Measurements from ENCODE around the gene TRIM8.

Gene TRIM8, protein sequence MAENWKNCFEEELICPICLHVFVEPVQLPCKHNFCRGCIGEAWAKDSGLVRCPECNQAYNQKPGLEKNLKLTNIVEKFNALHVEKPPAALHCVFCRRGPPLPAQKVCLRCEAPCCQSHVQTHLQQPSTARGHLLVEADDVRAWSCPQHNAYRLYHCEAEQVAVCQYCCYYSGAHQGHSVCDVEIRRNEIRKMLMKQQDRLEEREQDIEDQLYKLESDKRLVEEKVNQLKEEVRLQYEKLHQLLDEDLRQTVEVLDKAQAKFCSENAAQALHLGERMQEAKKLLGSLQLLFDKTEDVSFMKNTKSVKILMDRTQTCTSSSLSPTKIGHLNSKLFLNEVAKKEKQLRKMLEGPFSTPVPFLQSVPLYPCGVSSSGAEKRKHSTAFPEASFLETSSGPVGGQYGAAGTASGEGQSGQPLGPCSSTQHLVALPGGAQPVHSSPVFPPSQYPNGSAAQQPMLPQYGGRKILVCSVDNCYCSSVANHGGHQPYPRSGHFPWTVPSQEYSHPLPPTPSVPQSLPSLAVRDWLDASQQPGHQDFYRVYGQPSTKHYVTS

DNA sequence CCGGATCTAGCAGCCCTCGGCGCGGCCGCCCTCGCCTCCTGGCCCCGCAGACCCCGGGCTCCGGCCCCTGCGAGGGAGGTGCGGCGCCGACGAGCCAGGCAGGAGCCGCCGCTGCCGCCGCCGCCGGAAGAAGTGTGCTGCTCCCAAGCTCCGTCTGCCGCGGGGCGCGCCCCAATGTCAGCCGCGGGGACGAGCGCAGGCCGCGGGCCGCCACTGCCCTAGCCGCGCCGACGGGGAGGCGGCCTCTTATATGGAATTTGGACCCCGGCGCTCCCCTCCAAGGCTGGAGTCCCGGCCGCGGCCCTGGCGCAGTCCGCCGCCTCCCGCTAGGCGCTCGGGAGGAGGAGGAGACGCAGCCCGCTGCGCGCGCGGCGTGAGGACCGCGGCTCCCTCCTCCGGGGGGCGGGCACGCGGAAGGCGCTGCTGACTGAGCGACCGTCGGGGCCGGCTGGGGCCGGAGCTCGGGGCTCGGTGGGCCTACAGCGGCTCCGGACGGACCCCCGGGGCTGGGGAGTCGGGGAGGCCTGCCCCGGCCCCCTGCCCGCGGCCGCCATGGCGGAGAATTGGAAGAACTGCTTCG, at the start of gene TRIM8:
Gene TRIM8 (plus strand): TSS at position 414 of the 580 bp plus-strand sequence. CDS start 139 bp downstream, at position 553.
- no peak for DNase-seq (ENCODE audit: low read depth)

DNA sequence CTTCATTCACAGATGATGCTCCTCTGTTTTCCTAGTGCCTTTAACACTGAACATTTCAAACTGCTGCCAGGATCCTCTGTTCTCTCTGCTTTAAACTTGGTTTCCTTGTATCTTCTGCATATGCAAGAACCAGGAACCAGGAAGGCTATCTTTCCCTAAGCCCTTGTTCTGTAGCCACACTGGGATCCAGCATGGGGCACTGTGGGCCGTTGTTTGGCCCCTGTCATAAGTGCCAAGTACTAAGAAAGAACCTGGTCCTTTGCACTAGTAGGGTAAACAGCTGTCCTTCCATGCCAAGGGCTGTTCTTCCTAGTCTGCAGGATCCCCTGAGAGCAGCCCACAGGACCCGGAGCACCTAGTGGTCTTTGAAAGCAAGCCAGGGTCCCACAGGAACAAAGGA, 49.0 kb upstream of the TRIM8 start:
- DNase-seq (ENCODE audit: low read depth), result no peak

DNA sequence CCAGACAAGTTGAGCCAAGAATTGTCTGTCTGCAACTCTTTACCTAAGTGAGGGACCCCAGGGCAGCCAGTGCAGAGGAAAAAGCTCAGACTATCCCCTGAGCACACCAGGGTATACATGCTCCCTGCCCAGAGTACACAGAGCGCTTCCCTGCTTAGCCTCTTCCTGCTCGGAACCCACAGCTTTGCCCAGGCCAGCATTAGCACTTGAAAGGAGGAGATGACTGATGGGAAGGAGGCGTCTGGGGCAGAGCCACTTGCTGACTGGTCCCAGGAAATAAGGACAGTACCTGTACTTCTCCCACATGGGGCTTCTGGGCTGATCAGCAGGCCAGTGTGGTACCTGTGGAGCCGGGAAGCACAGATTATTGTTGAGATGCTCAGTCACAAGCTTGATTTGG, 48.4 kb upstream of the TRIM8 start:
- DNase-seq (ENCODE audit: low read depth), result no peak

DNA sequence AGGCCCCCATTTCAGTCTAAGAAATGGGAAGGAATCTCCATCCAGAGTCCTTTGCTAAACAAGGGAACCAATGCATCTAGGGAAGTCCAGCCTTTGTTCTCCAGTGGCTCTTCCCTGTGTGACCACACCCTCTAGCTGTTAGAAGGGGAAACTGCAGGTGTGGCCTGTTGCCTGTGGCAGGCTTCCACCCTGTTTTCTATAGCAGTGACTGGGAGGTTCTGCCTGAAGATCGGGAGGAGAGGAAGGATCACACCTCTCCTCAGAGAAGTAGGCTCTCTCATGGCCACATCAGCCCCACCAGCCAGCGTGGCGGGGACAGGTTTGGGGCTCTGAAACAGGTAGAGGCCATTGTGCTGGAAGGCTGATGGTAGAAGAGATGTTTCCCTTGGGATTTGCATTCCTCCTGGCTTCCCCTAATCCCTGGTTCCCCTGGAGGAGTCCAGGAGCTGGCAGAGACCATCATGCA, 47.7 kb upstream of the TRIM8 start:
- DNase-seq (ENCODE audit: low read depth), result no peak

DNA sequence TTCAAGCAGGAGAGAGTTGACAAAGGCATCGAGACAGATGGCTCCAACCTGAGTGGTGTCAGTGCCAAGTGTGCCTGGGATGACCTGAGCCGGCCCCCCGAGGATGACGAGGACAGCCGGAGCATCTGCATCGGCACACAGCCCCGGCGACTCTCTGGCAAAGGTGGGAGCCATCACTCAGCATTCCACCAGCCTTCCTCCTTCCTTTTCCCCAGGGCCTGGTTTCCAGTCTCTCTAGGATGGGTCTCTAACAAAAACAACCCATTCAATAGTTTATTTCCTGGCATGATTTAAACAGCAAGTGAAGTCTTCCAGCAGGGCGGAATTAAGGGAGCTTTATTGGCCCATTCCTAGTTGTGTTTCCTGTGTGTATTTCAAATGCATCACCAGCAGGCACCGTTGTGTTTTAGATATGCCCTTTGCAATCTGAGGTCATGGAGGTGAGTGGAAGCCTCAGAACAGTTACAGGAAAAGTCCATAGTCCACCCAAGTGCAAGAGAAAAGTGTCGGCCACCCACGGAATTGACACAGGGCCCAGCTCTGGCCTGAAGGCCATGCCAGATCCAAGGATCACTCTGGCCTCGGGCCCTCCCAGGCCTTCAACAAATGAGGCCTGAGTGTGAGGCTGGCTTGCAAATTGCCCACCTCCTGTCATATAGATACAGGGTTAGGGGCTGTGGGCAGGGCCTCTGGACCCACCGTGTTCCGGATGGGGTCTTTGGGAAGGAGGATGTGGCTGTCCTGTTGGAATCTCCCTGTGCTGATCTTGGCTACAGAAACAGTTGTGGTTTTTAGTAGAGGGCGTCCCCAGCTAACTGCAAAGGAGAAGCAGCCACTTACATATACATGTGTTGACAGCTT, 46.9 kb upstream of the TRIM8 start:
- no peak for DNase-seq (ENCODE audit: low read depth)

DNA sequence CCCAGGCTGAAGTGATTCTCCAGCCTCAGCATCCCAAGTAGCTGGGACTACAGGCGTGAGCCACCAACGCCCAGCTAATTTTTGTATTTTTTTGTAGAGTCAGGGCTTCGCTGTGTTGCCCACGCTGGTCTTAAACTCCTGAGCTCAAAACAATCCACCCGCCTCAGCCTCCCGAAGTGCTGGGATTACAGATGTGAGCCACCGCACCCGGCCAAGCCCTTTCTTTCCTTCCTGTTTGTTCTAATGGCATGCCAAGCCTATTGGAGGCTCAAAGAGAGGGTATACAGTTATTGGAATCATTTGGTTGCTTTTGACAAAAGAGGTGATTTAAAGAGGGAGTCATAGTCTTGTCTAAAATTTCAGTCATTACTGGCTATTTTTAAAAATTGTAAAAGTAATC, 46.0 kb upstream of the TRIM8 start:
- DNase-seq (ENCODE audit: low read depth), result no peak

DNA sequence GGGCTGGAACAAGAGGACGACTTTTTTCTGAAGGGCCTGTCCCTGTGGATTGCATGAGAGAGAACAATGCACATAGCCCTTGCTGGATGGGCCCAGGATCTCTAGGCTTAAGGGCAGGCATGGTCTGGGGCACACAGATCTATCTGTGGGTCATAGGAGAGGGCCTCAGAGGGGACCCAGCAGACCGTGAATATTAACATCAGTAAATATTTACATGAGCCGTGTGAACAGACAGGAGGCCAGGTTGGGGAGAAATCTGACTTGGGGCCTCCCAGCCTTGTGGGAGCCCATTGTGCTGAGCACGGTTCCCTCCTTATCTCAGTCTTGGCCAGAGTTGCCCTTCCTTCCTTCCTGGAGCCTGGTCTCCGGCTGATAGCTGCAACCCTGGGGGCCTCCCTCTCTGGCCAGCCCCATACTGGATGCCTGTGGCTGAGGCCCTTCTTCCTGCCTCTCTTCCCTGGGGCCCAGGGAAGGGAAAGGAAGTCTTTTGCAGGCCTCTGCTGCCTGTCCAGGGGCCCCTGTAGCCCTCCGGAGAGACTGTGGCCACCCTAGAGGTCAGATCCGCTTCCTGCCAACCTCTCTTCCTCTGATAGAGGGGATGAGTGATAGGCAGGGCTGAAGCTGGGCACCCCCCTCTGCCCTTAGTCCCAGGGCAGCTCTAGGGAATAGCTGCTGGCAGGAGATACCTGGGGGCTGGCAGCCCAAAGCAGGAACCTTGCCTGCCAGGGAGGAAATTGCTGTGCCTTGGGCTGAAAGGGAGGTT, 44.5 kb upstream of the TRIM8 start:
- no peak for DNase-seq (ENCODE audit: low read depth)

DNA sequence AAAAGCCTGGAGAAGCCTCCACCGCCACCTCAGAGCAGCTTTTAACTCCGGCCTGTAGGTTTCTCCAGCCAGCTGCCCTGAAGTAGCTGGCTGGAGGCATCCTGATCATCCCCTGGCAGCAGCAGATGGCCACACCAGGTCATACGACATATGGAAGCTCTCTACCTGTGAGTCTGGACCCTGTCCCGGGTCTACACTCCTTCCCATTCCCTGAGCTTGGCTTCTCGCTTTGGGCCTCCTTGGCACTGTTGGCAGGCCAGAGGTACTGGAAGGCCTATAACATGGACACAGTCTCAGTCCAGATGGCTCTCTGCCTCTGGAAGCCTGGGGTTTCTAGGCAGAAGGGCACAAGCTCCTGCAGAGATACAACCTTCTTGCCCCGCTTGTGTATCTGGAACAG, 43.5 kb upstream of the TRIM8 start:
- DNase-seq (ENCODE audit: low read depth), result no peak

DNA sequence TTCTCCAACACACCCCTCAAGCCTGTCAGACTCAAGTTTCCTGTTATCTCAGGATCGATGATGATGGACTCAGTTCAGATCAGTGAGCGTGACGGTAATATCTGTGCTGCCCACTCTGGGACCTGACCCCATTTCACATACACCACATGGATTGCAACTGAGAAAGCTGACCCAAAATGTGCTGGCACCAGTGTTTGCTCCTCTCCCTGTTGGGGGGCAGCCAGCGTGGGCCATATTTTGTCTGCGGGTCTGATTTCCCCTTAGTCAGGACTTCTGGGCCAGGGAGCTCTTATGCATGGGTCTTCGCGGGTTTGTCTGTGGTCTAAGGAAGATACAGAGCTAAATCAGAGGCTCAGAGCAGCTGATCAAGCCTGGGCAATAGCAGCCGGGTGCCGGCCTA, 42.6 kb upstream of the TRIM8 start:
- no peak for DNase-seq (ENCODE audit: low read depth)

DNA sequence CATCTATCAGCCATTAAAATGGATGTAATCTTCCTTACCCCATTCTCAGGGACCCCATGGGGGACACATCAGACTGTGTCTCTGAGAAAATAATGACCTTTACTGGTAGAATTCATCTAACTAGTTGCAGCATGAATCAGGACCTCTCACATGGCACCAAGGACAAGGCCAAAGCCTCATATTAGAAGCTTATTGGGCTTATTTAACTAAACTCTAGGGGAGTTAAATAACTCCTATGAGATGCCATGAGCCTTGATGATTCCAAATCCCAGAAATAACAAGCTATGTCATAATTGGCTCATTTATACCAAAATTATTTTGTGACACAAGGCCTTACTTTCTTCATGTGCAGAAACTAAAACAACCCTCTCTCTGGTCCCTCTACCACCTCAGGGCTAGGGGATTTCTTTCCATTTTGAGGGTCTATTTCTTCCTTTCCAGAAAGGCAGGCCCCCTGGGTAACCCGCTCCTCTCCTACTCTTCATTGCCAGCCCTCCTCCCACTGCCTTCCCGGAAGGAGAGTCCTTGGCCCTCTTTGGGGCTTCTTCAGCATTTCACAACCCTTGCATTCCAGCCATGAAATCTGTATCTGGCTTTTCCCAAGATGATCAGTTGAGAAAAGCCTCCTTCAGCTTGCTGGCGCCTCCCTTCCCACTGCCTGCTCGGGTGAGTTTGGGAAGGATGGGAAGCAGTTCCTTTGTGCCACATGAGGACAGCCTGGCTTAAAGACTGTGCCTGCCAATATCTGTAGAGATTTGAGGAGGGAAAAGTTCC, 41.8 kb upstream of the TRIM8 start:
- no peak for DNase-seq (ENCODE audit: low read depth)

DNA sequence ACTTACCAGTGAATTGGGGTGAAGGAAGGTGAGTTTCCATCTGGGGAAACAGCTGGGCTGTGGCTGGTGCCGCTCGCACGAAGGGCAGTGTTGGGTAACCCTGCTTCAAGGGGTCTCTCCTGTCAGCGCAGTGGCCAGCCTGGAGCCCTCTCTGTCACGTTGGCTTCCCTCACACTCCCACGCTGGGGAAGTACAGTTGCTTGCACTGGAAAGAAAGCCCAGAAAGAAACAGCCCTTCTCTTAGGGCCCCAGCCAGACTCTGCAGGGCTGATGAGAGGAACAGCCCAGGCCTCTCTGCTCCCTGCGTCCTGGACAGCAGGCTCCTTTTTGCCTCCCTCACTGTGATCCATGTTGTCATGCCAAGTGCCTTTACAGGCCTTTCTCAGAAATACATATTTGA, 40.3 kb upstream of the TRIM8 start:
- no peak for DNase-seq (ENCODE audit: low read depth)

DNA sequence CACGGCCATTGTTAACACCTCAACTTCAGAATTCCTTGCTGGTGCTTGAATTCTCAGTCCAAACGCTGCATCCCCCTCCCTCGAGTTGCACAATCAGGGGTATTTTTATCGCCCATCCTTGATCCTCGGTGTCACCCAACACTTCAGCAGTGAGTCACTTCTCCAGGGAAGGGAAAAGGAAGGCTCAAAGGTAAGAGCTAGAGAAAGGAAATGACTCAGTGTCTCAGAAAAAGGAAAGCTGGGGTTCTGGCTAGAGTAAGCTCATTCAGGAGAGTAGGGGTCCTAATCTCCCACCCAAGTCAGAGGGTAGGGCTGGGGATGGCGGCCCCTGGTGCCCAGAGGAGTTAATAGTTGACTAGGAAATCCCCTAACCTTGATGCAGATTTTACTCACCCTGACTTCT, 39.8 kb upstream of the TRIM8 start:
- DNase-seq (ENCODE audit: low read depth), result no peak

DNA sequence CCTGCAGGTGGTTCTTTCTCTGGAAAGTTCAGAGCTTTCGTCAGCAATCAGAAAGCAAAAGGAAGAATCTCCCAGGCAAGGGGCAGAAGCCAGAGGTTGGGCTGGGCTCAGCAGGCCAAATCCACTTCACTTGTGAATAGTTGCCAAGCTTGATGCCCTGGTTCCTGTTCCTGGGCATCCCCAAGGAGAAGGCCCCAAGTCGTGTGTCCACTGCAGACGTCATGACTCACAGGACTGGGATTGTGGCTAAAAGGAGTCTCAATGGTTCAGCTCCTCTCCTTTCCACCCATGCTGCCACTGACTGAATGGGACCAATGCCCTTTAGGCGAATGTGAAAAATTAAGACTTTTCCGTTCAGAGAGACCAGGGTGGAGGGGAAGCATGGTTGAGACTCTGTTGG, 38.6 kb upstream of the TRIM8 start:
- DNase-seq (ENCODE audit: low read depth), result no peak

DNA sequence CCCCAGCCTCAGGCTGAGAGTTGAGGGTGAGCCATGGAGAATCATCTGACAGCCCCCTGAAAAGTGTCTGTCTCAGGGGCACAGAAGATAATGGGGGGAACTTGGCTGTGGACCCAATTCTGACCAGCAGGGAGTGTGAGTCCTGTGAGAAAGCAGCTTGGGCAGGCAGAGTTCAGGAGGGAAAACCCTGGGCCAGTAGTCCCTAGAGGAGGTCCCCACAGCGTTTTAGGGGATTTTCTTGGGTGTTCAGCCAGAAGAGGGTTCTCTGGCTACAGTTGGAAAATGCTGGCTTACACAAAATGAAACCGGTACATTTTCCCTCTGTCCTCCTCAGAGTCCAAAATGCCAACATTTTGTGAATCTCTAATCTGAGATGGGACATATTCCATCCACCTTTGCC, 35.8 kb upstream of the TRIM8 start:
- no peak for DNase-seq (ENCODE audit: low read depth)

DNA sequence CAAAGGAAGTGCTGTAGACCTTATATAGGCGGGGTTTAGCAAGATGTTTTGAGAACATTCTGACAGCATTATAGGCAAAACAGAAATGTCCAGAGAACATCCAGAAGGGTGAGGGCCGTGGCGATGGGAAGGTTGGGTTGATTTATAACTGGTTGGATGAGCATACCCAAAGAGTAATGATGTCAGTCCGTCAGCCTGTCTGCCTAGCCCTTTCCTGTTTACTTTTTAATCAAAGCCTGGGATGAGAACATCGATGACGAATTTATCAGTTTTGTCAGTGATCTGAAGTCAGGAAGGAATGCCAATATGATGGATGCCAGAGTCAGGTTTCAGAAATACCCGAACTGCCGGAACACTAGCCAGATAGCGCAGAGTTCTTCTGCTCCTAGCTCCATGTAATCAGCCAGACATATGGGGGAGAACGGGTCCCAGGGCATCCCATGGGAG, 33.8 kb upstream of the TRIM8 start:
- DNase-seq (ENCODE audit: low read depth), result no peak

DNA sequence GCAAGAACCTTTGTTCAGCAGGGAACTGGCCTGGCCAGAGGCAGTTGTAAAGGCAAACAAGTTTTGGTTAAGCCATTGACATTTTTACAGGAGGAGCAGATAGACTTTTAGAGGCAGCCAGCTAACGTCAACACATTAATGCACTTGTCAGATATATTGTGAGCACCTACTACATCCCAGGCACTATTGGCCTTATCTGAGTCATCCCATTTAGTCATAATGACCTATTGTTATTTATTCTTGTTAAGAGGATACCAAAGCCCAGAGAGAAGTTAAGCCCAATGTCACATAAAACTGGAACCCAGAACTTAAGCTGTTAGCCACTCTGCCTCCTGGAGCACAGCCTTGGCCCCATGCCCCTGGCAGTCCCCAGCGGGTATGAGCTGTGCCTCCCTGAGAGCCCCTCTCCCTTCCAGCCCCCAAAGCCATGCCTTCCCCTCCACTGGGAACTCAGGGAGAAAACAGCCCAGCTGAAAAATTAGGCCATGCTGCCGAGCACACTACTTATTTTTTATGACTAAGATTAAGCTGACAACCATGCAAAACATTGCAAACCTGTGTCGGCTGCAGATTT, 32.7 kb upstream of the TRIM8 start:
- no peak for DNase-seq (ENCODE audit: low read depth)

DNA sequence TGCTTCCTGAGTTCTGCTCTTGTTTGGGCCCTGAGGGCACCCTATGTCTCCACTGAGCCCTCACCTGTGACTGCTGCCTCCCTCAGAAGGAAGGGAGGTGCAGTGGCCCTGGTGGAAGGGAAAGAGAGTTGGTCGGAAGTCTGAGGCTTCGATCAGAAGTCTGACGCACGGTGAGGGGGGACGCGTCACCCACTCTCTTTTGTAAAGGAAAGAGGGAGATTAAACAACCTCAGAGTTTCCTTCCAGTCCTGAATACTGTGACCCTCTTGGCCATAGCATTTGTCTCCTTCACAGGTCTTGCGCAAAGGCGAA, 31.4 kb upstream of the TRIM8 start:
- no peak for DNase-seq (ENCODE audit: low read depth)

DNA sequence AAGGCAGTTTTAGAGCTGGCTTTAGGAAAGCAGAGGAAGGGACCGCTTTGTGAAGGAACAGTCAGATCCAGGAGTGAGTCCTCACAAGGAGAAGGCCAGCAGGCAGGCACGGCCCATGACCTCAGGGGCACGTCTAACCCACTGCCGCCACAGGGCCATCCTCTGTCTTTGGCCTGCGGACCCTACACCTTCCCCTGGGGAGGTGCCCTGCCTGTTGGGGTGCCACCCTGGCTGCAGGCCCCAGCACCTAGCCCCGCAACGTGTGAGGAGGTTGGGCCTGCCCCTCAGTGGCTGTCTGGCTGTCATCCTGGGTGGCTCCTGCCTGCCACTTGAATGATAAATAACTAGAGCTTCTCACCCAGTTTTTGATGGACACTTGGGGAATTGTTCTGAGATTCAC, 31.0 kb upstream of the TRIM8 start:
- no peak for DNase-seq (ENCODE audit: low read depth)

DNA sequence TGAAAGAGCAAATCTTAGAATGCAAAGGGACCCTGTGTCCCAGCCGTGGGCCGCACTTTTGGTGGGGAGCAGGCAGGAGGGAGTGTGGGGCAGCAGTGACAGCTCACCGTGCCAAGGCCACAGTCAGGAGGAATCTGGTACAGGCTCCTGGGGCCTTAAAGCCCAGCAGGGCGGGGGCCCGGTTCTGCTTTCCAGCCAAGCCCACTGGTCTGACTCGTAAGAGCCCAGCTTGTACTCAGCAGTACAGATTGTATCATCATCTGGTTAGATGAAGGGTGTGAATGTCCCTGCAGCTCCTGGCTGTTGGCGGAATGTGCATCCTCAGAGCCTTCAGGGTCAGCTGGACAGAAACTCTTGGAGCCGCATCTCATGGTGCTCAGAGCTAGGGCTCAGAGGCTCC, 30.5 kb upstream of the TRIM8 start:
- DNase-seq (ENCODE audit: low read depth), result no peak

DNA sequence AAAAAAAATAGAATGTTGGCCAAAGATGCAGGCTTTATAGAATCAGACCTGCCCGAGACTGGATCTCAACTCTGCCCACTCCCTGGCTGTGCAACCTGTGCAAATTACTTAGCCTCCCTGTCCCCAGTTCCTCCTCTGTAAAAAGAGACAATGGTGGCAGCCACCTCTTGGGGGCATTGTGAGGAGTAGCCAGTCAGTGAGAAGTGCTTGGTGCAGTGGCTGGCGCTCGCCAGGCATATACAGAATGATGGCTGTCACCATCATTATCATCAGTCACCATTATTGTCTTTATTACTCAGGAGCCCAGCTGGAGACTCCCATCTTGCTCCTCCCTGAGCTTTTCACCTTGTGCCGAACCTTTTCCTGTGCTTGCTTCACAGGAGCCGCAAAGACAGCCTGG, 29.4 kb upstream of the TRIM8 start:
- DNase-seq (ENCODE audit: low read depth), result no peak

DNA sequence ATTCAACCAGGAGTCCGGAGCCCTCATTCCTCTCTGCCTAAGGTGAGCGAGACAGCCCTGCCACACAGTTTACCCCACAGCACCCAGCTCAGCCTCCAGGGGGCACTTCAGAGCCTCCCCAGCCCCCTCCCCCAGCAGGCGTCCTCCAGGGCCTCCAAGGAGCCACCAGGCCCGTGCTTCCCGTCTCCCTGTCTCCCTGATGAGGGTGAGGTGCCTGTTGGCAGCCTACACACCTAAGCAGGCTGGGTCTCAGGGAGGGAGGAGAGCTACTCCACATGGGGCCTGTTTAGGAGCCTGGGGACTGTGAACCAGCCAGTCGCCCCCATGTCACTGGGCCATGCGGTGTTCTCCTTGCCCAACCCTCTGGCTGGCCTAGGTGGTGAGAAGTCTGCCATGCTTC, 28.9 kb upstream of the TRIM8 start:
- DNase-seq (ENCODE audit: low read depth), result no peak
